ENCODE measurements around the gene PEX16.

DNA sequence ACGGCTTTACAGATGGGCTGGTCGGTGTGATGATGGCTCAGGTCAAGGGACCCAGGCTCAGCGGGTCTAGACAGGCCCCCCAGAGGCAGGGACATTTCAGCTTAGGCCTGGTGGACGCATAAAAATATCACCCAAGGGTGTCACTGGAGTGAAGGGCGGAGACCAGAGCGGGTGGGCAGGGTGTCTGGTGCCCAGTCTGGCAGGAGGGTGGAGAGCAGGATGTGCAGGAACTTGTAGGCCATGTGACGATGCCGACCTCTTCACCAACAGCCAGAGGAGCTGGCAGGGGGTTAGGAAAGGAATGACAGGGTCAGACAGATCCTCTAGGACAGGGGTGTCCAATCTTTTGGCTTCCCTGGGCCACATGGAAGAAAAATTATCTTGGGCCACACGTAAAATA is 27.7 kb downstream of the PEX16 start:
- no peak for TF ChIP-seq POLR2AphosphoS5 (IDR thresholded peaks at IDR 0.05; ENCODE audit: insufficient read depth in 1 of 2, low read depth in 1 of 2)
- TF ChIP-seq POLR2A (IDR thresholded peaks at IDR 0.05) = no peak
- TF ChIP-seq, protein P1, sequence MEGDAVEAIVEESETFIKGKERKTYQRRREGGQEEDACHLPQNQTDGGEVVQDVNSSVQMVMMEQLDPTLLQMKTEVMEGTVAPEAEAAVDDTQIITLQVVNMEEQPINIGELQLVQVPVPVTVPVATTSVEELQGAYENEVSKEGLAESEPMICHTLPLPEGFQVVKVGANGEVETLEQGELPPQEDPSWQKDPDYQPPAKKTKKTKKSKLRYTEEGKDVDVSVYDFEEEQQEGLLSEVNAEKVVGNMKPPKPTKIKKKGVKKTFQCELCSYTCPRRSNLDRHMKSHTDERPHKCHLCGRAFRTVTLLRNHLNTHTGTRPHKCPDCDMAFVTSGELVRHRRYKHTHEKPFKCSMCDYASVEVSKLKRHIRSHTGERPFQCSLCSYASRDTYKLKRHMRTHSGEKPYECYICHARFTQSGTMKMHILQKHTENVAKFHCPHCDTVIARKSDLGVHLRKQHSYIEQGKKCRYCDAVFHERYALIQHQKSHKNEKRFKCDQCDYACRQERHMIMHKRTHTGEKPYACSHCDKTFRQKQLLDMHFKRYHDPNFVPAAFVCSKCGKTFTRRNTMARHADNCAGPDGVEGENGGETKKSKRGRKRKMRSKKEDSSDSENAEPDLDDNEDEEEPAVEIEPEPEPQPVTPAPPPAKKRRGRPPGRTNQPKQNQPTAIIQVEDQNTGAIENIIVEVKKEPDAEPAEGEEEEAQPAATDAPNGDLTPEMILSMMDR (IDR thresholded peaks at IDR 0.05) = no peak

Measured in vagina (tissue), 2 donors.